ENCODE results near the gene ASH1L. TPM values are rescaled to one million over a fixed set of nuclear protein-coding genes. Genes with fewer than 3 reads are reported as not detected.

ASH1L gene
- total and polyA plus RNA-seq, 2 experiments from 2014 or later, result 23.6 to 24.7 TPM

- no peak for DNase-seq (ENCODE audit: low spot score)
- no peaks in the 10 kb centered on the region for H3K79me2 ChIP-seq (replicated peaks; ENCODE audit: insufficient read depth)
- no peak overlapping the region for H3K4me3 ChIP-seq
- Mint-ChIP-seq H3K36me3 (ENCODE audit: low read depth) (peaks cover 24% of the 10 kb centered on the region; the same call in 2 of the 3 replicates), H3K9me3 (no peaks in the 10 kb centered on the region), H3K4me3 (no peak overlapping the region), H3K27ac (no peak overlapping the region), H3K4me1 (peaks cover 10% of the 10 kb centered on the region), H3K27me3 (ENCODE audit: insufficient read depth, low read depth, poor library complexity) (no peaks in the 10 kb centered on the region)
- H3K4me1 ChIP-seq (ENCODE audit: insufficient read depth), result peaks cover 8% of the 10 kb centered on the region
- H3K9me2 ChIP-seq (ENCODE audit: insufficient read depth), result no peaks in the 10 kb centered on the region
- H3F3A ChIP-seq (replicated peaks; ENCODE audit: low read depth), result no peaks in the 10 kb centered on the region
- no peaks in the 10 kb centered on the region for H3K27me3 ChIP-seq (ENCODE audit: insufficient read depth)
- no peaks in the 10 kb centered on the region for H4K20me1 ChIP-seq (replicated peaks; ENCODE audit: insufficient read depth)
- peaks cover 16% of the 10 kb centered on the region; the same call in 1 of the 2 replicates for H3K36me3 ChIP-seq (ENCODE audit: insufficient read depth)
- H3K4me2 ChIP-seq, result no peak overlapping the region
- TF ChIP-seq STAT1 (IDR thresholded peaks at IDR 0.05; ENCODE audit: unreplicated experiment) (no peak), JUNB (IDR thresholded peaks at IDR 0.05; ENCODE audit: unreplicated experiment) (no peak), EZH2phosphoT487 (IDR thresholded peaks at IDR 0.05; ENCODE audit: unreplicated experiment) (no peak), ZNF331 (CRISPR knock-in tag; IDR thresholded peaks at IDR 0.05; ENCODE audit: low read depth) (no peak), POLR2AphosphoS5 (IDR thresholded peaks at IDR 0.05; ENCODE audit: low read depth) (no peak), CREB1 (CRISPR knock-in tag; IDR thresholded peaks at IDR 0.05; ENCODE audit: low read depth) (no peak), CTCF (conservative IDR thresholded peaks at IDR 0.05; ENCODE audit: low read depth in 2 of 2) (no peak), ZNF114 (CRISPR knock-in tag; IDR thresholded peaks at IDR 0.05) (no peak)
- TF ChIP-seq, protein P1, sequence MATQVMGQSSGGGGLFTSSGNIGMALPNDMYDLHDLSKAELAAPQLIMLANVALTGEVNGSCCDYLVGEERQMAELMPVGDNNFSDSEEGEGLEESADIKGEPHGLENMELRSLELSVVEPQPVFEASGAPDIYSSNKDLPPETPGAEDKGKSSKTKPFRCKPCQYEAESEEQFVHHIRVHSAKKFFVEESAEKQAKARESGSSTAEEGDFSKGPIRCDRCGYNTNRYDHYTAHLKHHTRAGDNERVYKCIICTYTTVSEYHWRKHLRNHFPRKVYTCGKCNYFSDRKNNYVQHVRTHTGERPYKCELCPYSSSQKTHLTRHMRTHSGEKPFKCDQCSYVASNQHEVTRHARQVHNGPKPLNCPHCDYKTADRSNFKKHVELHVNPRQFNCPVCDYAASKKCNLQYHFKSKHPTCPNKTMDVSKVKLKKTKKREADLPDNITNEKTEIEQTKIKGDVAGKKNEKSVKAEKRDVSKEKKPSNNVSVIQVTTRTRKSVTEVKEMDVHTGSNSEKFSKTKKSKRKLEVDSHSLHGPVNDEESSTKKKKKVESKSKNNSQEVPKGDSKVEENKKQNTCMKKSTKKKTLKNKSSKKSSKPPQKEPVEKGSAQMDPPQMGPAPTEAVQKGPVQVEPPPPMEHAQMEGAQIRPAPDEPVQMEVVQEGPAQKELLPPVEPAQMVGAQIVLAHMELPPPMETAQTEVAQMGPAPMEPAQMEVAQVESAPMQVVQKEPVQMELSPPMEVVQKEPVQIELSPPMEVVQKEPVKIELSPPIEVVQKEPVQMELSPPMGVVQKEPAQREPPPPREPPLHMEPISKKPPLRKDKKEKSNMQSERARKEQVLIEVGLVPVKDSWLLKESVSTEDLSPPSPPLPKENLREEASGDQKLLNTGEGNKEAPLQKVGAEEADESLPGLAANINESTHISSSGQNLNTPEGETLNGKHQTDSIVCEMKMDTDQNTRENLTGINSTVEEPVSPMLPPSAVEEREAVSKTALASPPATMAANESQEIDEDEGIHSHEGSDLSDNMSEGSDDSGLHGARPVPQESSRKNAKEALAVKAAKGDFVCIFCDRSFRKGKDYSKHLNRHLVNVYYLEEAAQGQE (IDR thresholded peaks at IDR 0.05; ENCODE audit: unreplicated experiment), result no peak
- ATAC-seq, result no peak
- no peak overlapping the region for H2AFZ ChIP-seq
- no peak overlapping the region for H3K27ac ChIP-seq (ENCODE audit: low read depth)
Measured at GRCh38 chr1:155379180-155379579, 183.4 kb downstream of the ASH1L start.

DNA sequence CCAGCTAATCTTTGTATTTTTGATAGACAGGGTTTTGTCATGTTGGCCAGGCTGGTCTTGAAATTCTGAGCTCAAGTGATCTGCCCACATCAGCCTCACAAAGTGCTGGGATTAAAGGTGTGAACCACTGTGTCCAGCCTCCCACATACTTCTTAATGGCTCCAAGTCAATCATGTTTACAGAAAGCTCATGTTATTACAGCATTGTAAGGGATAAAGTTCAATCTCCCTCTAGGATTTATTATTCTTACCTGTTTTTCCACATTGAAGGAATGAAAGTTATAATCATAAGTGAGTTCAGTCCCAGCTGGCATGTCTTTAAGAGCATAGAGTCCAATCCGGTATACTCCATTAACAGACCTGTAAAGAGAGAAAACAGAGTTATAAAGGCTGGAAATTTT is 202.6 kb downstream of the ASH1L start:
- no peaks in the 10 kb centered on the region for H3K9me3 Mint-ChIP-seq
- TF ChIP-seq ZNF114 (CRISPR knock-in tag; IDR thresholded peaks at IDR 0.05), result no peak
- no peak for TF ChIP-seq EZH2phosphoT487 (IDR thresholded peaks at IDR 0.05; ENCODE audit: unreplicated experiment)
- no peak for TF ChIP-seq JUNB (IDR thresholded peaks at IDR 0.05; ENCODE audit: unreplicated experiment)
- TF ChIP-seq STAT1 (IDR thresholded peaks at IDR 0.05; ENCODE audit: unreplicated experiment), result no peak
- TF ChIP-seq NANOG (IDR thresholded peaks at IDR 0.05; ENCODE audit: borderline replicate concordance), result no peak
- no peak for TF ChIP-seq POLR2AphosphoS5 (IDR thresholded peaks at IDR 0.05; ENCODE audit: low read depth)
- no peak for TF ChIP-seq EZH2 (IDR thresholded peaks at IDR 0.05; ENCODE audit: low read depth, unreplicated experiment)

More for the DNA sequence above, 202.6 kb downstream of the ASH1L start:
- ATAC-seq (no peak), DNase-seq (ENCODE audit: low spot score) (no peak)
- Mint-ChIP-seq H3K4me3 (no peak overlapping the region), H3K36me3 (ENCODE audit: low read depth) (peaks cover 28% of the 10 kb centered on the region), H3K27me3 (ENCODE audit: insufficient read depth, low read depth, poor library complexity) (peaks cover 9% of the 10 kb centered on the region), H3K27ac (no peak overlapping the region), H3K4me1 (no peaks in the 10 kb centered on the region)
- Histone ChIP-seq H3K27me3 (ENCODE audit: insufficient read depth) (no peaks in the 10 kb centered on the region), H3K4me3 (no peak overlapping the region), H3K79me2 (replicated peaks; ENCODE audit: insufficient read depth) (no peaks in the 10 kb centered on the region), H3K4me1 (ENCODE audit: insufficient read depth) (no peaks in the 10 kb centered on the region), H2AFZ (no peak overlapping the region), H3K36me3 (ENCODE audit: insufficient read depth) (peaks cover 24% of the 10 kb centered on the region), H3K9me2 (ENCODE audit: insufficient read depth) (no peaks in the 10 kb centered on the region), H3K27ac (ENCODE audit: low read depth) (no peak overlapping the region), H4K20me1 (replicated peaks; ENCODE audit: insufficient read depth) (no peaks in the 10 kb centered on the region; the same call in 1 of the 2 replicates), H3F3A (replicated peaks; ENCODE audit: low read depth) (no peaks in the 10 kb centered on the region), H3K4me2 (no peak overlapping the region)

Data from GM23338 (cell line).